ENCODE results near the gene MRPS26. TPM values are rescaled to one million over a fixed set of nuclear protein-coding genes. Genes with fewer than 3 reads are reported as not detected.

The MRPS26 gene
- total and polyA plus RNA-seq, 2 of the 13 experiments (the other 11 are each of a cell fraction or from before 2014, with no cell fraction given): 89.8 to 187 TPM

DNA sequence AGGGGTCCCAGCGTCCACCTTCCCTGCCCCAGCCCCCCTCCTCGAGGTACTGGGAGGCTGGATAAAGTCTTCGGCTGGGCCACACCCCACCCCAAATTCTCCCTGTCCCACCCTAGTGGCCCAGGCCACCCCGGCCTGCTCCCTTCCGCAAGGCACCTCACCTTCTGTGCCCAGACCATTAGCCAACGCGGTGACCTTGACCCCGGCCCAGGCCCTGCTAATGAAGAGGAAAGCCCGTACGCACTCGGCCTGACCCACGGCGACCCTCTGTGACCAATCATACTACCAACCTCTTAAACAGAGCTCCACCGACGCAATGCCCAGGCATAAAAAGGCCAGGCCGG is 25.4 kb downstream of the MRPS26 start (continued):
- TF ChIP-seq, protein P1, sequence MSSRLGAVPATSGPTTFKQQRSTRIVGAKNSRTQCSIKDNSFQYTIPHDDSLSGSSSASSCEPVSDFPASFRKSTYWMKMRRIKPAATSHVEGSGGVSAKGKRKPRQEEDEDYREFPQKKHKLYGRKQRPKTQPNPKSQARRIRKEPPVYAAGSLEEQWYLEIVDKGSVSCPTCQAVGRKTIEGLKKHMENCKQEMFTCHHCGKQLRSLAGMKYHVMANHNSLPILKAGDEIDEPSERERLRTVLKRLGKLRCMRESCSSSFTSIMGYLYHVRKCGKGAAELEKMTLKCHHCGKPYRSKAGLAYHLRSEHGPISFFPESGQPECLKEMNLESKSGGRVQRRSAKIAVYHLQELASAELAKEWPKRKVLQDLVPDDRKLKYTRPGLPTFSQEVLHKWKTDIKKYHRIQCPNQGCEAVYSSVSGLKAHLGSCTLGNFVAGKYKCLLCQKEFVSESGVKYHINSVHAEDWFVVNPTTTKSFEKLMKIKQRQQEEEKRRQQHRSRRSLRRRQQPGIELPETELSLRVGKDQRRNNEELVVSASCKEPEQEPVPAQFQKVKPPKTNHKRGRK (CRISPR knock-in tag; IDR thresholded peaks at IDR 0.05): no peak
- TF ChIP-seq KDM5A (IDR thresholded peaks at IDR 0.05; ENCODE audit: borderline replicate concordance, low read length): no peak
- TF ChIP-seq, protein P2, sequence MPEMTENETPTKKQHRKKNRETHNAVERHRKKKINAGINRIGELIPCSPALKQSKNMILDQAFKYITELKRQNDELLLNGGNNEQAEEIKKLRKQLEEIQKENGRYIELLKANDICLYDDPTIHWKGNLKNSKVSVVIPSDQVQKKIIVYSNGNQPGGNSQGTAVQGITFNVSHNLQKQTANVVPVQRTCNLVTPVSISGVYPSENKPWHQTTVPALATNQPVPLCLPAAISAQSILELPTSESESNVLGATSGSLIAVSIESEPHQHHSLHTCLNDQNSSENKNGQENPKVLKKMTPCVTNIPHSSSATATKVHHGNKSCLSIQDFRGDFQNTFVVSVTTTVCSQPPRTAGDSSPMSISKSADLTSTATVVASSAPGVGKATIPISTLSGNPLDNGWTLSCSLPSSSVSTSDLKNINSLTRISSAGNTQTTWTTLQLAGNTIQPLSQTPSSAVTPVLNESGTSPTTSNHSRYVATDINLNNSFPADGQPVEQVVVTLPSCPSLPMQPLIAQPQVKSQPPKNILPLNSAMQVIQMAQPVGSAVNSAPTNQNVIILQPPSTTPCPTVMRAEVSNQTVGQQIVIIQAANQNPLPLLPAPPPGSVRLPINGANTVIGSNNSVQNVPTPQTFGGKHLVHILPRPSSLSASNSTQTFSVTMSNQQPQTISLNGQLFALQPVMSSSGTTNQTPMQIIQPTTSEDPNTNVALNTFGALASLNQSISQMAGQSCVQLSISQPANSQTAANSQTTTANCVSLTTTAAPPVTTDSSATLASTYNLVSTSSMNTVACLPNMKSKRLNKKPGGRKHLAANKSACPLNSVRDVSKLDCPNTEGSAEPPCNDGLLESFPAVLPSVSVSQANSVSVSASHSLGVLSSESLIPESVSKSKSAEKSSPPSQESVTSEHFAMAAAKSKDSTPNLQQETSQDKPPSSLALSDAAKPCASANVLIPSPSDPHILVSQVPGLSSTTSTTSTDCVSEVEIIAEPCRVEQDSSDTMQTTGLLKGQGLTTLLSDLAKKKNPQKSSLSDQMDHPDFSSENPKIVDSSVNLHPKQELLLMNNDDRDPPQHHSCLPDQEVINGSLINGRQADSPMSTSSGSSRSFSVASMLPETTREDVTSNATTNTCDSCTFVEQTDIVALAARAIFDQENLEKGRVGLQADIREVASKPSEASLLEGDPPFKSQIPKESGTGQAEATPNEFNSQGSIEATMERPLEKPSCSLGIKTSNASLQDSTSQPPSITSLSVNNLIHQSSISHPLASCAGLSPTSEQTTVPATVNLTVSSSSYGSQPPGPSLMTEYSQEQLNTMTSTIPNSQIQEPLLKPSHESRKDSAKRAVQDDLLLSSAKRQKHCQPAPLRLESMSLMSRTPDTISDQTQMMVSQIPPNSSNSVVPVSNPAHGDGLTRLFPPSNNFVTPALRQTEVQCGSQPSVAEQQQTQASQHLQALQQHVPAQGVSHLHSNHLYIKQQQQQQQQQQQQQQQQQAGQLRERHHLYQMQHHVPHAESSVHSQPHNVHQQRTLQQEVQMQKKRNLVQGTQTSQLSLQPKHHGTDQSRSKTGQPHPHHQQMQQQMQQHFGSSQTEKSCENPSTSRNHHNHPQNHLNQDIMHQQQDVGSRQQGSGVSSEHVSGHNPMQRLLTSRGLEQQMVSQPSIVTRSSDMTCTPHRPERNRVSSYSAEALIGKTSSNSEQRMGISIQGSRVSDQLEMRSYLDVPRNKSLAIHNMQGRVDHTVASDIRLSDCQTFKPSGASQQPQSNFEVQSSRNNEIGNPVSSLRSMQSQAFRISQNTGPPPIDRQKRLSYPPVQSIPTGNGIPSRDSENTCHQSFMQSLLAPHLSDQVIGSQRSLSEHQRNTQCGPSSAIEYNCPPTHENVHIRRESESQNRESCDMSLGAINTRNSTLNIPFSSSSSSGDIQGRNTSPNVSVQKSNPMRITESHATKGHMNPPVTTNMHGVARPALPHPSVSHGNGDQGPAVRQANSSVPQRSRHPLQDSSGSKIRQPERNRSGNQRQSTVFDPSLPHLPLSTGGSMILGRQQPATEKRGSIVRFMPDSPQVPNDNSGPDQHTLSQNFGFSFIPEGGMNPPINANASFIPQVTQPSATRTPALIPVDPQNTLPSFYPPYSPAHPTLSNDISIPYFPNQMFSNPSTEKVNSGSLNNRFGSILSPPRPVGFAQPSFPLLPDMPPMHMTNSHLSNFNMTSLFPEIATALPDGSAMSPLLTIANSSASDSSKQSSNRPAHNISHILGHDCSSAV (CRISPR knock-in tag; IDR thresholded peaks at IDR 0.05; ENCODE audit: borderline replicate concordance): no peak
- TF ChIP-seq MYC (CRISPR knock-in tag; IDR thresholded peaks at IDR 0.05; ENCODE audit: borderline replicate concordance): no peak
- TF ChIP-seq YEATS2 (CRISPR knock-in tag; IDR thresholded peaks at IDR 0.05; ENCODE audit: borderline replicate concordance): no peak
- TF ChIP-seq ZNF124 (CRISPR knock-in tag; IDR thresholded peaks at IDR 0.05): no peak
- TF ChIP-seq TCF12 (IDR thresholded peaks at IDR 0.05): no peak
- TF ChIP-seq TCF12 (CRISPR knock-in tag; IDR thresholded peaks at IDR 0.05): no peak
- no peak for TF ChIP-seq ZNF737 (CRISPR knock-in tag; IDR thresholded peaks at IDR 0.05; ENCODE audit: borderline replicate concordance)
- no peak for TF ChIP-seq JARID2 (CRISPR knock-in tag; IDR thresholded peaks at IDR 0.05; ENCODE audit: insufficient replicate concordance)
- TF ChIP-seq, protein P3, sequence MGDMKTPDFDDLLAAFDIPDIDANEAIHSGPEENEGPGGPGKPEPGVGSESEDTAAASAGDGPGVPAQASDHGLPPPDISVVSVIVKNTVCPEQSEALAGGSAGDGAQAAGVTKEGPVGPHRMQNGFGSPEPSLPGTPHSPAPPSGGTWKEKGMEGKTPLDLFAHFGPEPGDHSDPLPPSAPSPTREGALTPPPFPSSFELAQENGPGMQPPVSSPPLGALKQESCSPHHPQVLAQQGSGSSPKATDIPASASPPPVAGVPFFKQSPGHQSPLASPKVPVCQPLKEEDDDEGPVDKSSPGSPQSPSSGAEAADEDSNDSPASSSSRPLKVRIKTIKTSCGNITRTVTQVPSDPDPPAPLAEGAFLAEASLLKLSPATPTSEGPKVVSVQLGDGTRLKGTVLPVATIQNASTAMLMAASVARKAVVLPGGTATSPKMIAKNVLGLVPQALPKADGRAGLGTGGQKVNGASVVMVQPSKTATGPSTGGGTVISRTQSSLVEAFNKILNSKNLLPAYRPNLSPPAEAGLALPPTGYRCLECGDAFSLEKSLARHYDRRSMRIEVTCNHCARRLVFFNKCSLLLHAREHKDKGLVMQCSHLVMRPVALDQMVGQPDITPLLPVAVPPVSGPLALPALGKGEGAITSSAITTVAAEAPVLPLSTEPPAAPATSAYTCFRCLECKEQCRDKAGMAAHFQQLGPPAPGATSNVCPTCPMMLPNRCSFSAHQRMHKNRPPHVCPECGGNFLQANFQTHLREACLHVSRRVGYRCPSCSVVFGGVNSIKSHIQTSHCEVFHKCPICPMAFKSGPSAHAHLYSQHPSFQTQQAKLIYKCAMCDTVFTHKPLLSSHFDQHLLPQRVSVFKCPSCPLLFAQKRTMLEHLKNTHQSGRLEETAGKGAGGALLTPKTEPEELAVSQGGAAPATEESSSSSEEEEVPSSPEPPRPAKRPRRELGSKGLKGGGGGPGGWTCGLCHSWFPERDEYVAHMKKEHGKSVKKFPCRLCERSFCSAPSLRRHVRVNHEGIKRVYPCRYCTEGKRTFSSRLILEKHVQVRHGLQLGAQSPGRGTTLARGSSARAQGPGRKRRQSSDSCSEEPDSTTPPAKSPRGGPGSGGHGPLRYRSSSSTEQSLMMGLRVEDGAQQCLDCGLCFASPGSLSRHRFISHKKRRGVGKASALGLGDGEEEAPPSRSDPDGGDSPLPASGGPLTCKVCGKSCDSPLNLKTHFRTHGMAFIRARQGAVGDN (CRISPR knock-in tag; IDR thresholded peaks at IDR 0.05): peak; percentile 42
- TF ChIP-seq, protein P4, sequence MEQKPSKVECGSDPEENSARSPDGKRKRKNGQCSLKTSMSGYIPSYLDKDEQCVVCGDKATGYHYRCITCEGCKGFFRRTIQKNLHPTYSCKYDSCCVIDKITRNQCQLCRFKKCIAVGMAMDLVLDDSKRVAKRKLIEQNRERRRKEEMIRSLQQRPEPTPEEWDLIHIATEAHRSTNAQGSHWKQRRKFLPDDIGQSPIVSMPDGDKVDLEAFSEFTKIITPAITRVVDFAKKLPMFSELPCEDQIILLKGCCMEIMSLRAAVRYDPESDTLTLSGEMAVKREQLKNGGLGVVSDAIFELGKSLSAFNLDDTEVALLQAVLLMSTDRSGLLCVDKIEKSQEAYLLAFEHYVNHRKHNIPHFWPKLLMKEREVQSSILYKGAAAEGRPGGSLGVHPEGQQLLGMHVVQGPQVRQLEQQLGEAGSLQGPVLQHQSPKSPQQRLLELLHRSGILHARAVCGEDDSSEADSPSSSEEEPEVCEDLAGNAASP (CRISPR knock-in tag; IDR thresholded peaks at IDR 0.05; ENCODE audit: borderline replicate concordance): peak; percentile 28; the same call in 1 of the 2 replicates
- TF ChIP-seq ZNF329 (CRISPR knock-in tag; IDR thresholded peaks at IDR 0.05; ENCODE audit: low read depth): no peak
- no peak for TF ChIP-seq ATF7 (IDR thresholded peaks at IDR 0.05)
- TF ChIP-seq ATF7 (CRISPR knock-in tag; IDR thresholded peaks at IDR 0.05): no peak
